Fibroblast of pulmonary artery (primary cell): Measurements from ENCODE around the gene DHRS1.
A peak's percentile ranks its signal among the peaks of the same experiment; 100 is the strongest.
"Not testable (repeated sequence)": the region's sequence is repeated elsewhere in the genome, so short reads cannot be mapped to it uniquely, and the experiment has no call there.

ENCODE experiments used
- DNase-seq: peaks from one replicate; pipeline ENCODE4 v3.0.0-alpha.2; 2010; ENCODE audit warnings: low read depth
- H3K4me3 ChIP-seq: replicated peaks from 2 replicates; pipeline ENCODE4 v1.5.1; 2011; ENCODE audit warnings: low read depth, mild to moderate bottlenecking, control low read depth, low read length, moderate library complexity
- CTCF ChIP-seq: IDR thresholded peaks from 2 replicates; pipeline ENCODE4 v1.5.1; 2011; ENCODE audit warnings: mild to moderate bottlenecking, control low read depth, low read length, inconsistent platforms; ENCODE audit errors: missing control alignments

The DHRS1 gene

GRCh38 chr14:24332268-24332993 is 32.9 kb upstream of the DHRS1 start:
- peak; percentile 65 for DNase-seq
- peak; percentile 76 for TF ChIP-seq CTCF
- H3K4me3 ChIP-seq, result peak overlapping the region; percentile 7

- no peak for TF ChIP-seq CTCF
- H3K4me3 ChIP-seq, result no peak overlapping the region
- no peak for DNase-seq
These were observed 32.2 kb upstream of the DHRS1 start for GRCh38 chr14:24331731-24332267.

- DNase-seq, result no peak
- TF ChIP-seq CTCF, result no peak
- H3K4me3 ChIP-seq, result no peak overlapping the region
These were observed 31.5 kb upstream of the DHRS1 start for GRCh38 chr14:24330973-24331674.

GRCh38 chr14:24329736-24330135 is 30.2 kb upstream of the DHRS1 start:
- no peak for DNase-seq
- H3K4me3 ChIP-seq, result no peak overlapping the region
- no peak for TF ChIP-seq CTCF

GRCh38 chr14:24329073-24329663 is 29.6 kb upstream of the DHRS1 start:
- H3K4me3 ChIP-seq, result no peak overlapping the region
- DNase-seq, result no peak
- no peak for TF ChIP-seq CTCF

GRCh38 chr14:24327914-24328313 is 28.3 kb upstream of the DHRS1 start:
- peak; percentile 33 for DNase-seq
- H3K4me3 ChIP-seq, result not testable (repeated sequence)
- peak; percentile 32 for TF ChIP-seq CTCF
